ENCODE data around the gene CBS.

The CBS gene

GRCh38 chr21:43004926-43005325, 70.7 kb downstream of the CBS start:
- H3K4me3 ChIP-seq (ENCODE audit: low read depth, low read length) = no peak overlapping the region
- TF ChIP-seq CTCF (conservative IDR thresholded peaks at IDR 0.05; ENCODE audit: low read depth, low read length) = no peak
- DNase-seq (ENCODE audit: low read depth) = no peak

Data from choroid plexus epithelial cell (primary cell).